B cell (primary cell): ENCODE measurements around the gene PIERCE2. TPM values are rescaled to one million over a fixed set of nuclear protein-coding genes. Genes with fewer than 3 reads are reported as not detected.
"Not testable (repeated sequence)": the region's sequence is repeated elsewhere in the genome, so short reads cannot be mapped to it uniquely, and the experiment has no call there.

Source experiments
- ATAC-seq: fragments of 200-7000 bp; cut with Tn5 transposase; one replicate; pipeline ENCODE4 v1.10.0; 2021; ENCODE audit warnings: low read depth, mild to moderate bottlenecking, moderate number of reproducible peaks, moderate library complexity
- CTCF ChIA-PET: fragments of 350-600 bp; sonication (Branson Sonifier 250); formaldehyde crosslinking; loops from one replicate; lab custom pipeline; 2021; ENCODE audit warnings: antibody characterized with exemption, inconsistent platforms; lab: Charles Lee
- POLR2A ChIA-PET: fragments of 350-600 bp; sonication (Branson Sonifier 250); formaldehyde crosslinking; loops from one replicate; lab custom pipeline; 2021; ENCODE audit warnings: antibody characterized with exemption; lab: Charles Lee
- DNase-seq: peaks from one replicate; pipeline ENCODE4 v3.0.0; 2013
- H2AFZ ChIP-seq: 2 replicates; pipeline ENCODE4 v1.6.1; 2012; ENCODE audit warnings: mild to moderate bottlenecking, low read depth, low read length; ENCODE audit not compliant: insufficient read depth, poor library complexity, severe bottlenecking
- H3K27ac ChIP-seq, 2 donors: 1 replicate in 1 of 2; 2 replicates in 1 of 2; pipeline ENCODE4 v1.5.1; 2012 to 2013; ENCODE audit warnings: low read length in 2 of 2, mild to moderate bottlenecking in 2 of 2, moderate library complexity in 1 of 2
- H3K27me3 ChIP-seq, 4 experiments: fragments of 200-600 bp in 1 of 4; sonication (generic) in 1 of 4; replicated peaks in 1 of 4; 1 replicate in 2 of 4; 2 replicates in 2 of 4; pipeline versions ENCODE4 v1.6.1 to v1.7.0; 2013 to 2016; ENCODE audit warnings: low read length in 3 of 4, mild to moderate bottlenecking in 2 of 4, mixed read lengths in 1 of 4, moderate library complexity in 1 of 4; ENCODE audit not compliant: insufficient read depth in 4 of 4, control insufficient read depth in 3 of 4; ENCODE audit errors: control extremely low read depth in 1 of 4
- H3K36me3 ChIP-seq, 2 experiments: replicated peaks in 1 of 2; 1 replicate in 1 of 2; 2 replicates in 1 of 2; pipeline versions ENCODE4 v1.6.1 to v1.7.1; 2013; ENCODE audit warnings: low read length in 1 of 2; ENCODE audit not compliant: insufficient read depth in 2 of 2, control insufficient read depth in 1 of 2; ENCODE audit errors: control extremely low read depth in 1 of 2, extremely low read depth in 1 of 2
- H3K4me1 ChIP-seq, 2 donors: fragments of 200-600 bp in 1 of 2; sonication (generic) in 1 of 2; 1 replicate in 1 of 2; 2 replicates in 1 of 2; pipeline versions ENCODE4 v1.5.1 to v1.6.1; 2013 to 2017; ENCODE audit warnings: low read length in 2 of 2; ENCODE audit not compliant: control insufficient read depth in 2 of 2, insufficient read depth in 2 of 2
- H3K4me2 ChIP-seq: replicated peaks from 2 replicates; pipeline ENCODE3; 2012; ENCODE audit warnings: mild to moderate bottlenecking, low read depth, low read length; ENCODE audit not compliant: poor library complexity, severe bottlenecking
- H3K4me3 ChIP-seq, 5 experiments: fragments of 200-600 bp in 1 of 5; sonication (generic) in 1 of 5; 1 replicate in 3 of 5; 2 replicates in 2 of 5; pipeline versions ENCODE4 v1.5.1 to v1.7.0; 2011 to 2016; ENCODE audit warnings: low read length in 4 of 5, mild to moderate bottlenecking in 4 of 5, low read depth in 2 of 5, control low read depth in 1 of 5, moderate library complexity in 1 of 5; ENCODE audit not compliant: insufficient read depth in 1 of 5; ENCODE audit errors: control extremely low read depth in 1 of 5, extremely low read depth in 1 of 5
- H3K79me2 ChIP-seq: fragments of 200-600 bp; sonication (generic); one replicate; pipeline ENCODE4 v1.6.0; 2016; ENCODE audit warnings: low read length; ENCODE audit not compliant: control insufficient read depth, insufficient read depth
- H3K9ac ChIP-seq: fragments of 200-600 bp; sonication (generic); 2 replicates; pipeline ENCODE4 v1.6.1; 2017; ENCODE audit warnings: mild to moderate bottlenecking, low read length, moderate library complexity
- H3K9me3 ChIP-seq, 3 donors: one replicate each; pipeline versions ENCODE4 v1.6.1 to v1.7.1; 2013; ENCODE audit warnings: low read length in 2 of 3; ENCODE audit not compliant: control insufficient read depth in 2 of 3, insufficient read depth in 1 of 3; ENCODE audit errors: control extremely low read depth in 1 of 3
- H4K20me1 ChIP-seq: 2 replicates; pipeline ENCODE4 v1.6.0; 2012; ENCODE audit warnings: mild to moderate bottlenecking, low read length; ENCODE audit not compliant: insufficient read depth, control insufficient read depth, poor library complexity, severe bottlenecking
- H3K27ac Mint-ChIP-seq: one replicate; pipeline ENCODE4 v1.8.0; 2021; ENCODE audit warnings: mixed read lengths
- H3K27me3 Mint-ChIP-seq: one replicate; pipeline ENCODE4 v1.8.0; 2021; ENCODE audit warnings: mixed read lengths
- H3K4me1 Mint-ChIP-seq: one replicate; pipeline ENCODE4 v1.8.0; 2021; ENCODE audit warnings: mixed read lengths
- H3K4me3 Mint-ChIP-seq: one replicate; pipeline ENCODE4 v1.8.0; 2021; ENCODE audit warnings: mixed read lengths
- H3K9me3 Mint-ChIP-seq: one replicate; pipeline ENCODE4 v1.8.0; 2022; ENCODE audit warnings: mixed read lengths; ENCODE audit not compliant: insufficient read depth
- WGBS: methylation state at CpG from one replicate; pipeline ENCODE4 v1.1.5; 2013; ENCODE audit warnings: missing lambda C conversion rate; ENCODE audit not compliant: insufficient coverage; 5-methylcytosine and 5-hydroxymethylcytosine counted together
- intact Hi-C: fragments of 100-400 bp; cut with micrococcal nuclease; formaldehyde crosslinking; loops from one replicate; pipeline ENCODE4 v1.10.0; 2022
- polyA plus RNA-seq: library from polyadenylated mRNA; depleted of rRNA; stranded (reverse); fragments of >200 nt; gene quantifications from 2 replicates; pipeline ENCODE4 v1.2.3, GENCODE V29; 2012
- total RNA-seq, 2 donors: library from RNA; stranded (reverse); fragments of 120-200 nt in 1 of 2; gene quantifications; 1 replicate in 1 of 2; 2 replicates in 1 of 2; pipeline versions ENCODE4 v1.2.3 to v1.2.4, GENCODE V29; 2013 to 2022

PIERCE2 gene
- total and polyA plus RNA-seq, 2 donors (not counting 1 experiment from before 2014, with no cell fraction given), result 1.1 to 1.8 TPM

GRCh38 chr15:55408976-55409375 is 681 bp downstream of the PIERCE2 start:
- peaks cover 11 to 21% of the 10 kb centered on the region in 2 donors for H3K4me1 ChIP-seq
- peak overlapping the region in 4 of 5 experiments; percentile 73 to 85 (median 78) for H3K4me3 ChIP-seq
- not testable (repeated sequence) for H3K9me3 Mint-ChIP-seq, H3K9me3 ChIP-seq, H3K27me3 ChIP-seq, ATAC-seq, H3K27me3 Mint-ChIP-seq, H4K20me1 ChIP-seq, H3K36me3 ChIP-seq, DNase-seq
- H3K4me3 Mint-ChIP-seq, result peak overlapping the region; percentile 96
- no CpG with 5 or more reads among the region's 14 CpGs for WGBS
- H3K4me2 ChIP-seq, result peak overlapping the region; percentile 84
- peaks cover 21% of the 10 kb centered on the region for H3K4me1 Mint-ChIP-seq
- intact Hi-C loops, result loop anchor here (1.0 to 5.0 kb wide), 7 partner anchors 26 to 212 kb away; partner anchors contain the start of genes PIGB and PIGBOS1
- H3K9ac ChIP-seq, result peak overlapping the region; percentile 94
- ChIA-PET POLR2A (interaction anchor here (1.7 to 2.4 kb wide), 2 partner anchors 90 to 212 kb away, joined by 8 to 12 read pairs; partner anchors contain the start of genes PIGB, PIGBOS1 and RSL24D1), CTCF (interaction anchor here (1.2 to 3.1 kb wide), 7 partner anchors 12 to 212 kb away, joined by 4 to 14 read pairs (median 13); partner anchors contain the start of genes PIGB, PIGBOS1 and RSL24D1)
- H2AFZ ChIP-seq, result peak overlapping the region; percentile 91
- H3K27ac Mint-ChIP-seq, result peak overlapping the region; percentile 92
- H3K27ac ChIP-seq, result peak overlapping the region; percentile 90 to 94
- H3K79me2 ChIP-seq, result peaks cover 31% of the 10 kb centered on the region

DNA sequence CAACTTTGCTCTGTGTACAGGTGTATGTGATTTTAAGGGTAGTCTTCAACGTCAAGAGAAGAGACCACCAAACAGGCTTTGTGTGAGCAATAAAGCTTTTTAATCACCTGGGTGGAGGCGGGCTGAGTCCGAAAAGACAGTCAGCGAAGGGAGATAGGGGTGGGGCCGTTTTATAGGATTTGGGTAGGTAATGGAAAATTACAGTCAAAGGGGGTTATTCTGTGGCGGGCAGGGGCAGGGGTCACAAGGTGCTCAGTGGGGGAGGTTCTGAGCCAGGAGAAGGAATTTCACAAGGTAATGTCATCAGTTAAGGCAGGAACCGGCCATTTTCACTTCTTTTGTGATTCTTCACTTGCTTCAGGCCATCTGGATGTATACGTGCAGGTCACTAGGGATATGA is 9.4 kb downstream of the PIERCE2 start:
- CTCF ChIA-PET, H3K4me3 ChIP-seq, H3K4me2 ChIP-seq, H3K27me3 ChIP-seq, H3K36me3 ChIP-seq, ATAC-seq, intact Hi-C loops, H3K79me2 ChIP-seq, H3K27me3 Mint-ChIP-seq, H3K4me1 Mint-ChIP-seq, H3K9me3 ChIP-seq, POLR2A ChIA-PET, DNase-seq, H3K4me3 Mint-ChIP-seq, H4K20me1 ChIP-seq, H3K9ac ChIP-seq, H3K9me3 Mint-ChIP-seq, H2AFZ ChIP-seq, H3K27ac ChIP-seq, H3K4me1 ChIP-seq, H3K27ac Mint-ChIP-seq: not testable (repeated sequence)
- WGBS, result 91% methylated on average over 6 of the region's 8 CpGs
